HepG2 (cell line): ENCODE results near the gene SCIN. TPM values are rescaled to one million over a fixed set of nuclear protein-coding genes. Genes with fewer than 3 reads are reported as not detected.

Experiments used
- AKAP8 ChIP-seq: sonication (generic); formaldehyde crosslinking; IDR thresholded peaks from 2 replicates; pipeline ENCODE4 v1.5.1; 2020; ENCODE audit warnings: mild to moderate bottlenecking, missing genetic modification reagents
- EP300 ChIP-seq, 3 experiments: sonication (generic) in 1 of 3; formaldehyde crosslinking in 1 of 3; IDR thresholded peaks; 2 replicates each; pipeline versions ENCODE4 v1.5.1 to v1.6.1; 2011 to 2020; ENCODE audit warnings: low read depth in 2 of 3, low read length in 2 of 3, borderline replicate concordance in 1 of 3, improper control_type of control experiment in 1 of 3, mild to moderate bottlenecking in 1 of 3, missing genetic modification reagents in 1 of 3, moderate library complexity in 1 of 3
- IKZF1 ChIP-seq: fragments of 450-650 bp; IDR thresholded peaks from 2 replicates; pipeline ENCODE4 v1.7.1; 2016
- MED13 ChIP-seq: sonication (generic); formaldehyde crosslinking; IDR thresholded peaks from 2 replicates; pipeline ENCODE4 v1.5.0; 2020; ENCODE audit warnings: missing genetic modification reagents
- NR3C1 ChIP-seq: sonication (generic); formaldehyde crosslinking; IDR thresholded peaks from 2 replicates; pipeline ENCODE4 v1.4.0; 2020; ENCODE audit warnings: missing genetic modification reagents
- SSRP1 ChIP-seq: IDR thresholded peaks from 2 replicates; pipeline ENCODE4 v1.6.1; 2016; ENCODE audit warnings: control low read depth
- TBP ChIP-seq: sonication (generic); formaldehyde crosslinking; IDR thresholded peaks from 2 replicates; pipeline ENCODE4 v1.5.0; 2020; ENCODE audit warnings: missing genetic modification reagents
- ZBTB42 ChIP-seq: sonication (generic); formaldehyde crosslinking; IDR thresholded peaks from 2 replicates; pipeline ENCODE4 v1.5.0; 2020; ENCODE audit warnings: mild to moderate bottlenecking, missing genetic modification reagents
- ZFAT ChIP-seq: sonication (generic); formaldehyde crosslinking; conservative IDR thresholded peaks from 2 replicates; pipeline ENCODE4 v1.8.1; 2023; ENCODE audit warnings: missing genetic modification reagents, inconsistent platforms
- ZNF12 ChIP-seq: sonication (generic); formaldehyde crosslinking; IDR thresholded peaks from 2 replicates; pipeline ENCODE4 v1.5.0; 2020; ENCODE audit warnings: missing genetic modification reagents
- ZNF20 ChIP-seq: sonication (generic); formaldehyde crosslinking; IDR thresholded peaks from 2 replicates; pipeline ENCODE4 v1.4.0; 2020; ENCODE audit warnings: mild to moderate bottlenecking, moderate library complexity, missing genetic modification reagents
- ZNF564 ChIP-seq: sonication (generic); formaldehyde crosslinking; IDR thresholded peaks from 2 replicates; pipeline ENCODE4 v1.8.1; 2023; ENCODE audit warnings: mild to moderate bottlenecking, missing genetic modification reagents
- polyA plus RNA-seq, 8 experiments: library from polyadenylated mRNA; depleted of rRNA in 3 of 8; stranded (reverse) in 7 of 8; unstranded in 1 of 8; fragments of >200 nt; fragmentation: Illumina TruSeq in 4 of 8; extraction: Trizol in 4 of 8; gene quantifications; 2 replicates each; pipeline versions ENCODE4 v1.2.1 to v1.2.3, GENCODE V29; 2011 to 2016; ENCODE audit warnings: low read depth in 4 of 8, missing spikeins in 1 of 8, mixed read lengths in 1 of 8; ENCODE audit not compliant: insufficient read depth in 1 of 8
- total RNA-seq, 5 experiments: library from RNA; depleted of rRNA; stranded (reverse); fragments of >200 nt; fragmentation: Illumina TruSeq; extraction: Trizol; gene quantifications; 2 replicates each; pipeline ENCODE4 v1.2.3, GENCODE V29; 2016; ENCODE audit warnings: low read depth in 1 of 5
- TF ChIP-seq, protein P1 (sequence below): sonication (generic); formaldehyde crosslinking; IDR thresholded peaks from 2 replicates; pipeline ENCODE4 v1.5.1; 2020; ENCODE audit warnings: mild to moderate bottlenecking, missing genetic modification reagents, borderline replicate concordance
- TF ChIP-seq, protein P2 (sequence below): sonication (generic); formaldehyde crosslinking; IDR thresholded peaks from 2 replicates; pipeline ENCODE4 v1.8.0; 2023; ENCODE audit warnings: mild to moderate bottlenecking, missing genetic modification reagents
- TF ChIP-seq, protein P3 (sequence below): sonication (generic); formaldehyde crosslinking; IDR thresholded peaks from 2 replicates; pipeline ENCODE4 v1.4.0; 2020; ENCODE audit warnings: missing genetic modification reagents
- TF ChIP-seq, protein P4 (sequence below): sonication (generic); formaldehyde crosslinking; IDR thresholded peaks from 2 replicates; pipeline ENCODE4 v1.5.1; 2020; ENCODE audit warnings: missing genetic modification reagents, mild to moderate bottlenecking, borderline replicate concordance
- TF ChIP-seq, protein P5 (sequence below): sonication (generic); formaldehyde crosslinking; IDR thresholded peaks from 2 replicates; pipeline ENCODE4 v1.5.0; 2020; ENCODE audit warnings: missing genetic modification reagents

SCIN gene
- total and polyA plus RNA-seq, 2 of the 13 experiments (the other 11 are each of a cell fraction or from before 2014, with no cell fraction given): not detected

DNA sequence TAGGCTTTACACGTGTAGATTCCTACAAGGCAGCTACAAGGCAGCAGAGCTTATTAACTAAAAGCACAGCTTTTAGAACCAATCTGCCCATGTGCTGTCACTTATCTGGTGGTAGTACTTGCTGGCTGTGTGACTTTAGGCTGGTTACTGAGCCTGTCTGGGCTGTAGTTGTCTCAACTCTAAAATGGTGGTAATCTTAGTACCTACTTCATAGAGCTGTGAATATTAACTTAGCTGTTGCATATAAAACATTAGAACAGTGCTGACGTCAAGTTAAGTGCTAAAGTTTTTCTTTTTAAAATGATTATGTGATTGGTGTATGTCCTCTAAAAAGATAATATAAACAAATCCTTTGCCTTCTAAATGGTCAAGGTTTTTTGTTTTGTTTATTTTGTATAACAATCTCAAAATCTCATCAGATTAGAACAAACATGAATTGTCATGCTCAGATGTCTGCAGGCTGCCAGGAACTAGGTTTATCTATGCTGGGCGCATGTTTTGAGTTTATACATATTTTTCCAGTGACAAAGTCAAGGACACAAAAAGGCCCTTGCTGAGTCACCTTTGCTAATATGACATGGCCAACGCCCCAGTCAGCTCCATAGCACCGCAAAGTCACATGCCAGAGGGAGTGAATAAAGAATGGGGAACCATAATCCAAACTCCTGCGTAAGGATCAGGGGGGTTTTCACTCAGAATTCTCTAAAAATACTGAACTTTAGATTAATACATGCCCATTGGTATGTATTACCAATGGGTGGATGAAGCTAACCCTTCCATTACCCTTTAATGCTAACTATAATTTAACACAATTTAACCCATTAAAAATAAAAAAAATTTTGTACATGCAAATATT is 77.1 kb downstream of the SCIN start (continued):
- TF ChIP-seq, protein P1, sequence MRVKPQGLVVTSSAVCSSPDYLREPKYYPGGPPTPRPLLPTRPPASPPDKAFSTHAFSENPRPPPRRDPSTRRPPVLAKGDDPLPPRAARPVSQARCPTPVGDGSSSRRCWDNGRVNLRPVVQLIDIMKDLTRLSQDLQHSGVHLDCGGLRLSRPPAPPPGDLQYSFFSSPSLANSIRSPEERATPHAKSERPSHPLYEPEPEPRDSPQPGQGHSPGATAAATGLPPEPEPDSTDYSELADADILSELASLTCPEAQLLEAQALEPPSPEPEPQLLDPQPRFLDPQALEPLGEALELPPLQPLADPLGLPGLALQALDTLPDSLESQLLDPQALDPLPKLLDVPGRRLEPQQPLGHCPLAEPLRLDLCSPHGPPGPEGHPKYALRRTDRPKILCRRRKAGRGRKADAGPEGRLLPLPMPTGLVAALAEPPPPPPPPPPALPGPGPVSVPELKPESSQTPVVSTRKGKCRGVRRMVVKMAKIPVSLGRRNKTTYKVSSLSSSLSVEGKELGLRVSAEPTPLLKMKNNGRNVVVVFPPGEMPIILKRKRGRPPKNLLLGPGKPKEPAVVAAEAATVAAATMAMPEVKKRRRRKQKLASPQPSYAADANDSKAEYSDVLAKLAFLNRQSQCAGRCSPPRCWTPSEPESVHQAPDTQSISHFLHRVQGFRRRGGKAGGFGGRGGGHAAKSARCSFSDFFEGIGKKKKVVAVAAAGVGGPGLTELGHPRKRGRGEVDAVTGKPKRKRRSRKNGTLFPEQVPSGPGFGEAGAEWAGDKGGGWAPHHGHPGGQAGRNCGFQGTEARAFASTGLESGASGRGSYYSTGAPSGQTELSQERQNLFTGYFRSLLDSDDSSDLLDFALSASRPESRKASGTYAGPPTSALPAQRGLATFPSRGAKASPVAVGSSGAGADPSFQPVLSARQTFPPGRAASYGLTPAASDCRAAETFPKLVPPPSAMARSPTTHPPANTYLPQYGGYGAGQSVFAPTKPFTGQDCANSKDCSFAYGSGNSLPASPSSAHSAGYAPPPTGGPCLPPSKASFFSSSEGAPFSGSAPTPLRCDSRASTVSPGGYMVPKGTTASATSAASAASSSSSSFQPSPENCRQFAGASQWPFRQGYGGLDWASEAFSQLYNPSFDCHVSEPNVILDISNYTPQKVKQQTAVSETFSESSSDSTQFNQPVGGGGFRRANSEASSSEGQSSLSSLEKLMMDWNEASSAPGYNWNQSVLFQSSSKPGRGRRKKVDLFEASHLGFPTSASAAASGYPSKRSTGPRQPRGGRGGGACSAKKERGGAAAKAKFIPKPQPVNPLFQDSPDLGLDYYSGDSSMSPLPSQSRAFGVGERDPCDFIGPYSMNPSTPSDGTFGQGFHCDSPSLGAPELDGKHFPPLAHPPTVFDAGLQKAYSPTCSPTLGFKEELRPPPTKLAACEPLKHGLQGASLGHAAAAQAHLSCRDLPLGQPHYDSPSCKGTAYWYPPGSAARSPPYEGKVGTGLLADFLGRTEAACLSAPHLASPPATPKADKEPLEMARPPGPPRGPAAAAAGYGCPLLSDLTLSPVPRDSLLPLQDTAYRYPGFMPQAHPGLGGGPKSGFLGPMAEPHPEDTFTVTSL: peak; percentile 53; the same call in 1 of the 2 replicates
- TF ChIP-seq, protein P2, sequence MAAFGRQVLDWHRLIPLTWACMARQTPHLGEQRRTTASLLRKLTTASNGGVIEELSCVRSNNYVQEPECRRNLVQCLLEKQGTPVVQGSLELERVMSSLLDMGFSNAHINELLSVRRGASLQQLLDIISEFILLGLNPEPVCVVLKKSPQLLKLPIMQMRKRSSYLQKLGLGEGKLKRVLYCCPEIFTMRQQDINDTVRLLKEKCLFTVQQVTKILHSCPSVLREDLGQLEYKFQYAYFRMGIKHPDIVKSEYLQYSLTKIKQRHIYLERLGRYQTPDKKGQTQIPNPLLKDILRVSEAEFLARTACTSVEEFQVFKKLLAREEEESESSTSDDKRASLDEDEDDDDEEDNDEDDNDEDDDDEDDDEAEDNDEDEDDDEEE (CRISPR knock-in tag): no peak
- no peak for TF ChIP-seq AKAP8 (CRISPR knock-in tag)
- TF ChIP-seq, protein P3, sequence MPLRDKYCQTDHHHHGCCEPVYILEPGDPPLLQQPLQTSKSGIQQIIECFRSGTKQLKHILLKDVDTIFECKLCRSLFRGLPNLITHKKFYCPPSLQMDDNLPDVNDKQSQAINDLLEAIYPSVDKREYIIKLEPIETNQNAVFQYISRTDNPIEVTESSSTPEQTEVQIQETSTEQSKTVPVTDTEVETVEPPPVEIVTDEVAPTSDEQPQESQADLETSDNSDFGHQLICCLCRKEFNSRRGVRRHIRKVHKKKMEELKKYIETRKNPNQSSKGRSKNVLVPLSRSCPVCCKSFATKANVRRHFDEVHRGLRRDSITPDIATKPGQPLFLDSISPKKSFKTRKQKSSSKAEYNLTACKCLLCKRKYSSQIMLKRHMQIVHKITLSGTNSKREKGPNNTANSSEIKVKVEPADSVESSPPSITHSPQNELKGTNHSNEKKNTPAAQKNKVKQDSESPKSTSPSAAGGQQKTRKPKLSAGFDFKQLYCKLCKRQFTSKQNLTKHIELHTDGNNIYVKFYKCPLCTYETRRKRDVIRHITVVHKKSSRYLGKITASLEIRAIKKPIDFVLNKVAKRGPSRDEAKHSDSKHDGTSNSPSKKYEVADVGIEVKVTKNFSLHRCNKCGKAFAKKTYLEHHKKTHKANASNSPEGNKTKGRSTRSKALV (CRISPR knock-in tag): no peak
- TF ChIP-seq ZNF20: no peak
- TF ChIP-seq ZNF564 (CRISPR knock-in tag): no peak
- TF ChIP-seq MED13: no peak
- TF ChIP-seq ZNF12 (CRISPR knock-in tag): peak; percentile 44; the same call in 1 of the 2 replicates
- TF ChIP-seq ZFAT: no peak
- TF ChIP-seq NR3C1 (CRISPR knock-in tag): no peak
- TF ChIP-seq, protein P4, sequence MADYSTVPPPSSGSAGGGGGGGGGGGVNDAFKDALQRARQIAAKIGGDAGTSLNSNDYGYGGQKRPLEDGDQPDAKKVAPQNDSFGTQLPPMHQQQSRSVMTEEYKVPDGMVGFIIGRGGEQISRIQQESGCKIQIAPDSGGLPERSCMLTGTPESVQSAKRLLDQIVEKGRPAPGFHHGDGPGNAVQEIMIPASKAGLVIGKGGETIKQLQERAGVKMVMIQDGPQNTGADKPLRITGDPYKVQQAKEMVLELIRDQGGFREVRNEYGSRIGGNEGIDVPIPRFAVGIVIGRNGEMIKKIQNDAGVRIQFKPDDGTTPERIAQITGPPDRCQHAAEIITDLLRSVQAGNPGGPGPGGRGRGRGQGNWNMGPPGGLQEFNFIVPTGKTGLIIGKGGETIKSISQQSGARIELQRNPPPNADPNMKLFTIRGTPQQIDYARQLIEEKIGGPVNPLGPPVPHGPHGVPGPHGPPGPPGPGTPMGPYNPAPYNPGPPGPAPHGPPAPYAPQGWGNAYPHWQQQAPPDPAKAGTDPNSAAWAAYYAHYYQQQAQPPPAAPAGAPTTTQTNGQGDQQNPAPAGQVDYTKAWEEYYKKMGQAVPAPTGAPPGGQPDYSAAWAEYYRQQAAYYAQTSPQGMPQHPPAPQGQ (CRISPR knock-in tag): no peak
- no peak for TF ChIP-seq IKZF1
- peak in 1 of 2 experiments; percentile 84; a peak in 1 of 4 replicates for TF ChIP-seq EP300 (IDR thresholded peaks at IDR 0.05; ENCODE audit: low read depth in 2 of 2, low read length in 2 of 2)
- peak; percentile 72 for TF ChIP-seq EP300 (CRISPR knock-in tag; IDR thresholded peaks at IDR 0.05; ENCODE audit: borderline replicate concordance)
- TF ChIP-seq SSRP1 (CRISPR knock-in tag): no peak
- TF ChIP-seq, protein P5, sequence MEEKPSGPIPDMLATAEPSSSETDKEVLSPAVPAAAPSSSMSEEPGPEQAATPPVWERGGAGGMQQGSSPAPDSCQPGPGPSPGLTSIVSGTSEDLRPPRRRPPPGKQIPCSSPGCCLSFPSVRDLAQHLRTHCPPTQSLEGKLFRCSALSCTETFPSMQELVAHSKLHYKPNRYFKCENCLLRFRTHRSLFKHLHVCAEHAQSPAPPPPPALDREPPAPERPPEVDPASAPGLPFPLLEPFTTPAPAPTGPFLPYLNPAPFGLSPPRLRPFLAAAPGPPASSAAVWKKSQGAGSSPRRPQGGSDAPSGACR (CRISPR knock-in tag): no peak
- no peak for TF ChIP-seq ZBTB42 (CRISPR knock-in tag)
- no peak for TF ChIP-seq TBP (CRISPR knock-in tag)
